ENCODE results near the gene EEF1AKMT1. TPM values are rescaled to one million over a fixed set of nuclear protein-coding genes. Genes with fewer than 3 reads are reported as not detected.
A peak's percentile ranks its signal among the peaks of the same experiment; 100 is the strongest.

Gene EEF1AKMT1
- total RNA-seq, 2 experiments from 2014 or later, result 1.9 to 2.5 TPM

DNA sequence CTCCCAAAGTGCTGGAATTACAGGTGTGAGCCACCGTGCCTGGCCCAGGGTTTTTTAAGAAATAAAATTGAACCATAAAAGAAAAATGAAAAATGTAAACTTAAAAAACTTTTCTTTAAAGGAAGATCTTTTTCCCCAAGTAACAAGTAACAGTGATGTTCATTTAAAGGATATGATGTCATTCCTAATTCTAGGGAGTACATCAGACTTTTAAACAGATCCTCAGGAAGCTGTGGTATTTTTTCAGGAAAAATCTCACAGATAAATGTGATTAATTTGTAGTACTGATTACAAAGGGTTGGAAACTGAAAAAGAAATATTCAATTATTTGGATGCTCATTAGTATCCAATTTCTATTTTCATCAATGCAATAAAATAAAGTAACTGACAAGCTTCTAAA lies 14.6 kb upstream of the EEF1AKMT1 start:
- Mint-ChIP-seq H3K4me3 (no peak overlapping the region), H3K27ac (no peak overlapping the region)
- peaks cover 42% of the 10 kb centered on the region for H3K36me3 ChIP-seq (ENCODE audit: insufficient read depth, low read length)

DNA sequence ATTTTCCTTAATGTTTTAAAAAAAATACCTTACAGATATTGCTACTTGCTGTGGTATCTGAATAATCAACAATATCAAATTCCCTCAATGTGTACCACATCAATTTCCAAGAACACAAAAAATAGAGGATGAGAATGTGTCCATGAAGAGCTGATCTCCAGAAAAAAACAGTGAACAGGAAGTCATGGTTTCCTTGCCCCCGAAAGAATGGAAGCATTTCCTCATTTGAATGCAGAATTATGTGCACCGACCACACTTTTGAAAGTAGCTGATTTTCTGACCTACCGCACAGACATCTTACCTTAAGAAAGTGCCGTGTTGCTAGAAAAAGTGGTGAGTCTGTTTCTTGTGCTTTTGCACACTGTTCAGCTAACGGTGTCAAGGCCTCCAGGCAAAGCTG lies 13.4 kb upstream of the EEF1AKMT1 start:
- H3K4me1 ChIP-seq (ENCODE audit: insufficient read depth, low read length), result no peaks in the 10 kb centered on the region
- TF ChIP-seq, protein P1, sequence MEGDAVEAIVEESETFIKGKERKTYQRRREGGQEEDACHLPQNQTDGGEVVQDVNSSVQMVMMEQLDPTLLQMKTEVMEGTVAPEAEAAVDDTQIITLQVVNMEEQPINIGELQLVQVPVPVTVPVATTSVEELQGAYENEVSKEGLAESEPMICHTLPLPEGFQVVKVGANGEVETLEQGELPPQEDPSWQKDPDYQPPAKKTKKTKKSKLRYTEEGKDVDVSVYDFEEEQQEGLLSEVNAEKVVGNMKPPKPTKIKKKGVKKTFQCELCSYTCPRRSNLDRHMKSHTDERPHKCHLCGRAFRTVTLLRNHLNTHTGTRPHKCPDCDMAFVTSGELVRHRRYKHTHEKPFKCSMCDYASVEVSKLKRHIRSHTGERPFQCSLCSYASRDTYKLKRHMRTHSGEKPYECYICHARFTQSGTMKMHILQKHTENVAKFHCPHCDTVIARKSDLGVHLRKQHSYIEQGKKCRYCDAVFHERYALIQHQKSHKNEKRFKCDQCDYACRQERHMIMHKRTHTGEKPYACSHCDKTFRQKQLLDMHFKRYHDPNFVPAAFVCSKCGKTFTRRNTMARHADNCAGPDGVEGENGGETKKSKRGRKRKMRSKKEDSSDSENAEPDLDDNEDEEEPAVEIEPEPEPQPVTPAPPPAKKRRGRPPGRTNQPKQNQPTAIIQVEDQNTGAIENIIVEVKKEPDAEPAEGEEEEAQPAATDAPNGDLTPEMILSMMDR (IDR thresholded peaks at IDR 0.05), result no peak
- peaks cover 89% of the 10 kb centered on the region for H3K36me3 Mint-ChIP-seq (ENCODE audit: low read depth)
- no peaks in the 10 kb centered on the region for H3K9me3 Mint-ChIP-seq
- POLR2A ChIA-PET, result interaction anchor here (1.0 kb wide), 1 partner anchor 13 kb away, joined by 3 read pairs; the partner anchor contains the start of gene EEF1AKMT1
- H3K9me3 ChIP-seq (ENCODE audit: control insufficient read depth in 1 of 2, insufficient read depth in 1 of 2, low read length in 2 of 2), result no peaks in the 10 kb centered on the region
- H3K4me3 Mint-ChIP-seq, result no peak overlapping the region
- intact Hi-C loops (cut with DNase I, micrococcal nuclease), result no loop called here
- DNase-seq, result no peak
- no peak for ATAC-seq (ENCODE audit: poor library complexity)
- H3K27ac Mint-ChIP-seq, result no peak overlapping the region
- peaks cover 5% of the 10 kb centered on the region for H3K4me1 Mint-ChIP-seq (ENCODE audit: low read depth)
- H3K27ac ChIP-seq (ENCODE audit: low read depth in 1 of 2, low read length in 2 of 2), result no peak overlapping the region
- H3K27me3 ChIP-seq (ENCODE audit: control insufficient read depth in 1 of 2, insufficient read depth in 2 of 2, low read length in 2 of 2), result no peaks in the 10 kb centered on the region
- H3K4me3 ChIP-seq (ENCODE audit: low read length), result no peak overlapping the region
- CTCF ChIA-PET, result interaction anchor here (0.7 kb wide), 1 partner anchor 23 kb away, joined by 3 read pairs; no protein-coding TSS in a partner anchor
- no peaks in the 10 kb centered on the region for H3K27me3 Mint-ChIP-seq
- H3K36me3 ChIP-seq (ENCODE audit: insufficient read depth, low read length), result peaks cover 49% of the 10 kb centered on the region

More for the DNA sequence above, 14.6 kb upstream of the EEF1AKMT1 start:
- ATAC-seq (ENCODE audit: poor library complexity) (no peak), DNase-seq (no peak)
- Histone ChIP-seq H3K27ac (ENCODE audit: low read depth in 1 of 2, low read length in 2 of 2) (no peak overlapping the region), H3K9me3 (ENCODE audit: control insufficient read depth in 1 of 2, insufficient read depth in 1 of 2, low read length in 2 of 2) (no peaks in the 10 kb centered on the region), H3K4me3 (ENCODE audit: low read length) (no peak overlapping the region), H3K27me3 (ENCODE audit: control insufficient read depth in 1 of 2, insufficient read depth in 2 of 2, low read length in 2 of 2) (no peaks in the 10 kb centered on the region), H3K4me1 (ENCODE audit: insufficient read depth, low read length) (no peaks in the 10 kb centered on the region)
- Mint-ChIP-seq H3K9me3 (no peaks in the 10 kb centered on the region), H3K27me3 (no peaks in the 10 kb centered on the region), H3K4me1 (ENCODE audit: low read depth) (peaks cover 5% of the 10 kb centered on the region), H3K36me3 (ENCODE audit: low read depth) (peaks cover 83% of the 10 kb centered on the region)
- TF ChIP-seq, protein P1 (IDR thresholded peaks at IDR 0.05), result no peak
- intact Hi-C loops (cut with DNase I, micrococcal nuclease), result no loop called here
- ChIA-PET CTCF (interaction anchor here (0.7 kb wide), 1 partner anchor 697 kb away, joined by 3 read pairs; no protein-coding TSS in a partner anchor), POLR2A (no interaction called here)

DNA sequence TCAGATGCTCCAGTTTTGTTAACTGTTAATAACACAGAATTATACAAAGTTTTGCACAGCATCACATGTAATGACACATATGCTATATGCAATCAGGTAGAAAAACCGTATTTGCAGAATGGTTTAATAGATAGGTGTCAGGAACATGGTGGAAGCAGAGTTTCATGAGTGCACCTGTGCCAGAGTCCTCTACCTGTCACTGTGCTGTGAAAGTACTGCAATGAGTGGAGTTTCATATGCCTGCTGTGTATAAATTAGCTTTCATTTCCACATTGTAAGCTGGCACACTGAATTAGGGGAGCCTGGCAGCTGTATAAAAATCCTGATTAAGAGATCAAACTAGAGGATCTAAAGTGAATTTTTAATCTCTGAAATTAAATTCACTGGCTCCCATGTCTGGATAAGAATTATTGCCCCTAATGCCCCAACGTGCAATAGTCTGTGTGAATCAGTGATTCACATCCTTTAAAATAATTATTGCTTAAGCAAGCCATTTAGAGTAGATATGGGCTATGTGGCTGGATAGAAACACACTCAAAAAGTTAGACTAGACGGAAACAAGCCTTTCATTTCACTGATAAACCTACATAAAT lies 8.5 kb upstream of the EEF1AKMT1 start:
- H3K27me3 Mint-ChIP-seq, result no peaks in the 10 kb centered on the region
- no peak overlapping the region for H3K27ac ChIP-seq (ENCODE audit: low read depth in 1 of 2, low read length in 2 of 2)
- ChIA-PET CTCF (interaction anchor here (0.7 kb wide), 1 partner anchor 40 kb away, joined by 3 read pairs; no protein-coding TSS in a partner anchor), POLR2A (interaction anchor here (2.2 kb wide), 1 partner anchor 9 kb away, joined by 13 read pairs; the partner anchor contains the start of gene EEF1AKMT1)
- ATAC-seq (ENCODE audit: poor library complexity) (no peak), DNase-seq (no peak)
- H3K36me3 ChIP-seq (ENCODE audit: insufficient read depth, low read length), result peaks cover 35% of the 10 kb centered on the region
- H3K27ac Mint-ChIP-seq, result peak overlapping the region; percentile 37
- no peaks in the 10 kb centered on the region for H3K9me3 ChIP-seq (ENCODE audit: control insufficient read depth in 1 of 2, insufficient read depth in 1 of 2, low read length in 2 of 2)
- H3K4me1 ChIP-seq (ENCODE audit: insufficient read depth, low read length), result no peaks in the 10 kb centered on the region
- TF ChIP-seq, protein P1 (IDR thresholded peaks at IDR 0.05), result no peak
- H3K4me1 Mint-ChIP-seq (ENCODE audit: low read depth), result peaks cover 5% of the 10 kb centered on the region
- intact Hi-C loops (cut with DNase I, micrococcal nuclease), result no loop called here
- no peak overlapping the region for H3K4me3 ChIP-seq (ENCODE audit: low read length)
- H3K4me3 Mint-ChIP-seq, result no peak overlapping the region
- no peaks in the 10 kb centered on the region for H3K9me3 Mint-ChIP-seq
- H3K36me3 Mint-ChIP-seq (ENCODE audit: low read depth), result peaks cover 56% of the 10 kb centered on the region
- no peaks in the 10 kb centered on the region for H3K27me3 ChIP-seq (ENCODE audit: control insufficient read depth in 1 of 2, insufficient read depth in 2 of 2, low read length in 2 of 2)
